ENCODE measurements around the gene SHLD2. TPM values are rescaled to one million over a fixed set of nuclear protein-coding genes. Genes with fewer than 3 reads are reported as not detected.
A peak's percentile ranks its signal among the peaks of the same experiment; 100 is the strongest.

The SHLD2 gene, protein sequence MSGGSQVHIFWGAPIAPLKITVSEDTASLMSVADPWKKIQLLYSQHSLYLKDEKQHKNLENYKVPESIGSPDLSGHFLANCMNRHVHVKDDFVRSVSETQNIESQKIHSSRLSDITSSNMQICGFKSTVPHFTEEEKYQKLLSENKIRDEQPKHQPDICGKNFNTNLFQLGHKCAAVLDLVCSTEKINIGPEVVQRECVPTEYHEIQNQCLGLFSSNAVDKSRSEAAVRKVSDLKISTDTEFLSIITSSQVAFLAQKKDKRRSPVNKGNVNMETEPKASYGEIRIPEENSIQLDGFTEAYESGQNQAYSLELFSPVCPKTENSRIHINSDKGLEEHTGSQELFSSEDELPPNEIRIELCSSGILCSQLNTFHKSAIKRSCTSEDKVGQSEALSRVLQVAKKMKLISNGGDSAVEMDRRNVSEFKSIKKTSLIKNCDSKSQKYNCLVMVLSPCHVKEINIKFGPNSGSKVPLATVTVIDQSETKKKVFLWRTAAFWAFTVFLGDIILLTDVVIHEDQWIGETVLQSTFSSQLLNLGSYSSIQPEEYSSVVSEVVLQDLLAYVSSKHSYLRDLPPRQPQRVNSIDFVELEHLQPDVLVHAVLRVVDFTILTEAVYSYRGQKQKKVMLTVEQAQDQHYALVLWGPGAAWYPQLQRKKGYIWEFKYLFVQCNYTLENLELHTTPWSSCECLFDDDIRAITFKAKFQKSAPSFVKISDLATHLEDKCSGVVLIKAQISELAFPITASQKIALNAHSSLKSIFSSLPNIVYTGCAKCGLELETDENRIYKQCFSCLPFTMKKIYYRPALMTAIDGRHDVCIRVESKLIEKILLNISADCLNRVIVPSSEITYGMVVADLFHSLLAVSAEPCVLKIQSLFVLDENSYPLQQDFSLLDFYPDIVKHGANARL
- total RNA-seq (2014; rRNA removed; shearing (Covaris generic)) (17.8 and 22.9 TPM in 2 replicates), polyA plus RNA-seq (2016; fragmentation: Nextera tagmentation; extraction: Ambion mirVana) (13.5 and 14.0 TPM in 2 replicates)

DNA sequence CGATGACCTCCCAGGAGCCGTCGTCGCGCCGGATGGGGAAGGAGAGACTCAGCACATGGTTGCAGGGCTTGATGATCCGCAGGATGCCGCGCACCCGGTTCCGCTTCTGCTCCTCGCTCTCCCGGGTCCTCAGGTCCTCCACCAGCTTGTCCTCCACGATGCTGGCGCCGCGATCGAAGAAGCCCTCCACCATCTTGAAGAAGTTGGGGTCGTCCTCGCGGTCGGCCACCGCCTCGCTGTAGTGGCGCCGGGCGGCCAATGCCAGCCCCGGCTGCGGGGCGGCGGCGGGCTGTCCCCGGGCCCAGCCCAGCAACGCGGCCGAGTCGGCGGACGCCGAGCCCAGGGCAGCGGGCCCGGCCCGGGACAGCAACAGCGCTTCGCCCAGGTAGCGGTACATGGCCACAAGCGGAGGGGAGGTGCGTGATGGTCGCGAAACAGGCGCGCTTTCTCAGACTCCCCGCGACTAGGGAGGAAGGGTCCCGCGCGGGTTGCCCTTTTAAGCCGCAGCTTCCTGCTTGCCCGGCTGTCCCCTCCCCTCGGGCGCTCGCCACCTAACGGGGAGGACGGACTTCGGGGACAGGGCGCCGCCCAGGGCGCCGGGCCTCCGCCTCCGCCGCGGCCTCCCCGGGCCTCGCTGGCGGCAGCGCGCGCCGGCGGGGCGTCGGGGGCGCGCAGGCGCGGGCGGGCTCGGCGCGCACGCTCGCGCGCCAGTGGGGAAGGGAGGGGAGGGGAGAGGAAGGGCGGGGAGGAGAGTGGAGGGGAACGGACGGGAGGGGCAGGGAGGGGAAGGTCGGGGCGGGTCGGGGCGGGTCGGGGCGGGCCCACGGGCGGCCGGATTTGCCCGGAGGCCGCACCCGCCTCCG, at the start of gene SHLD2, which contains the start of gene GLUD1:
Gene SHLD2, plus strand, starts transcription at position 834 of the 863 bp plus-strand sequence. CDS start 56,149 bp downstream, outside the sequence.
Gene GLUD1, minus strand, starts transcription at position 471 of the 863 bp plus-strand sequence. Its CDS starts 74 bp downstream, at position 397.
- no peak for TF ChIP-seq EZH2 (IDR thresholded peaks at IDR 0.05; ENCODE audit: insufficient read depth, poor library complexity, severe bottlenecking)
- H2AFZ ChIP-seq, result peak within 1 kb of the TSS; percentile 41
- no peaks in the 10 kb centered on the region for H3K9me3 ChIP-seq (ENCODE audit: low read depth)
- H3K9me2 ChIP-seq (ENCODE audit: insufficient read depth), result no peaks in the 10 kb centered on the region
- H3K27ac ChIP-seq, result peak within 1 kb of the TSS; percentile 93
- no peaks in the 10 kb centered on the region for H4K20me1 ChIP-seq (ENCODE audit: insufficient read depth)
- H3K27me3 ChIP-seq (replicated peaks; ENCODE audit: insufficient read depth), result no peaks in the 10 kb centered on the region
- peaks cover 13% of the 10 kb centered on the region; the same call in 1 of the 2 replicates for H3K36me3 ChIP-seq (ENCODE audit: low read depth)
- peaks cover 88% of the 10 kb centered on the region for H3K79me2 ChIP-seq (ENCODE audit: insufficient read depth)
- H3K4me2 ChIP-seq (ENCODE audit: unreplicated experiment), result peak within 1 kb of the TSS; percentile 93
- H3K9ac ChIP-seq, result peak within 1 kb of the TSS; percentile 93
- peaks cover 35% of the 10 kb centered on the region for H3K4me1 ChIP-seq (ENCODE audit: insufficient read depth)
- peaks cover 19% of the 10 kb centered on the region for H3F3A ChIP-seq (ENCODE audit: insufficient read depth)
- WGBS, 2 experiments (ENCODE audit: low coverage in 1 of 2, low lambda C conversion rate in 2 of 2, missing lambda C conversion rate in 2 of 2), result 1% methylated on average over 58 to 99 of the region's 111 CpGs
- in situ Hi-C loops (cut with MboI), result no loop called here
- peak; percentile 94 for DNase-seq
- H3K4me3 ChIP-seq, result peak within 1 kb of the TSS; percentile 90

DNA sequence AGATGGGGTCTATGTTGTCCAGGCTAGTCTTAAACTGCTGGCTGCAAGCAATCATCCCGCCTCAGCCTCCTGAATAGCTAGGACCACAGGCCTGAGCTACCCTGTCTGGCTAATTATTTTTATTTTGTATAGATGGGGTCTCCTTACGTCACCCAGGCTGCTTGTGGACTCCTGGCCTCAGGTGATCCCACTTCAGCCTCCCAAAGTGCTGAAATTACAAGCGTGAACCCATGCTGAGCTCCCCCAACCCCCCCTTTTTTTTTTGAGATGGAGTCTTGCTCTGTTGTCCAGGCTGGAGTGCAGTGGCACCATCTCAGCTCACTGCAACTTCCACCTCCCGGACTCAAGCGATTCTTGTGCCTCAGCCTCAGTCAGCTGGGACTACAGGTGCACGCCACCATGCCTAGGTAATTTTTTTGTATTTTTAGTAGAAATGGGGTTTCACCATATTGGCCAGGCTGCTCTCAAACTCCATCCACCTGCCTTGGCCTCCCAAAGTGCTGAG, 49.5 kb upstream of the SHLD2 start:
- no peaks in the 10 kb centered on the region for H3K9me3 ChIP-seq (ENCODE audit: low read depth)
- H2AFZ ChIP-seq, result no peak overlapping the region
- H3K27ac ChIP-seq, result no peak overlapping the region
- H3K4me3 ChIP-seq, result no peak overlapping the region
- no peaks in the 10 kb centered on the region for H3K9me2 ChIP-seq (ENCODE audit: insufficient read depth)
- no peaks in the 10 kb centered on the region for H3K4me1 ChIP-seq (ENCODE audit: insufficient read depth)
- no peaks in the 10 kb centered on the region; the same call in 1 of the 2 replicates for H3F3A ChIP-seq (ENCODE audit: insufficient read depth)
- no peak overlapping the region for H3K9ac ChIP-seq
- H3K27me3 ChIP-seq (replicated peaks; ENCODE audit: insufficient read depth), result no peaks in the 10 kb centered on the region
- in situ Hi-C loops (cut with MboI), result no loop called here
- no peak for TF ChIP-seq EZH2 (IDR thresholded peaks at IDR 0.05; ENCODE audit: insufficient read depth, poor library complexity, severe bottlenecking)
- TF ChIP-seq EZH2phosphoT487 (IDR thresholded peaks at IDR 0.05; ENCODE audit: insufficient read depth, low read depth), result no peak
- no peaks in the 10 kb centered on the region for H4K20me1 ChIP-seq (ENCODE audit: insufficient read depth)
- H3K4me2 ChIP-seq (ENCODE audit: unreplicated experiment), result no peak overlapping the region
- no peaks in the 10 kb centered on the region for H3K79me2 ChIP-seq (ENCODE audit: insufficient read depth)
- no peak for DNase-seq
- 86 to 90% methylated on average over 6 of the region's 6 CpGs for WGBS, 2 experiments (ENCODE audit: low coverage in 1 of 2, low lambda C conversion rate in 2 of 2, missing lambda C conversion rate in 2 of 2)
- peaks cover 27% of the 10 kb centered on the region for H3K36me3 ChIP-seq (ENCODE audit: low read depth)

DNA sequence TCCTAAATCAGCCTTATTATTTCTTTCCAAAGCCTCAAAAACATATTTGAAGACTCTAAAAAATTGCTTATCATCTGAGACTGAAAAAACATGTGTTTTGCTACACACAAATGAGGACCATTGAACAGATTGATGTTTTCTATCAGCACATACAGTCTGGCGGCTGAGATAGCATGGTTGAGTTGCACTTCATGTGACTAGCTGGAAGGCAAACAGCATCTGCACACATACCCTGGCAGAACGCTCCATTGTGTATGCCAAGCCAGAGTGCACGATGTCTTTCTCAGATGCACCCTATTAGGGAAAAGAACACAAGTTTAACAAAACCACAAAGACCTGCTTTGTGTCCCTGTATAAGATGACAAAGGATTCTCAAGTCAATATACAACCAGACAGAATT, 41.9 kb upstream of the SHLD2 start:
- Histone ChIP-seq H3K79me2 (ENCODE audit: insufficient read depth) (peaks cover 8% of the 10 kb centered on the region; the same call in 1 of the 2 replicates), H3K9ac (no peak overlapping the region), H3K9me3 (ENCODE audit: low read depth) (no peaks in the 10 kb centered on the region), H3K4me2 (ENCODE audit: unreplicated experiment) (no peak overlapping the region), H3K9me2 (ENCODE audit: insufficient read depth) (no peaks in the 10 kb centered on the region), H3K27ac (no peak overlapping the region), H3K36me3 (ENCODE audit: low read depth) (peaks cover 50% of the 10 kb centered on the region), H3K4me3 (no peak overlapping the region), H3F3A (ENCODE audit: insufficient read depth) (peaks cover 19% of the 10 kb centered on the region), H4K20me1 (ENCODE audit: insufficient read depth) (no peaks in the 10 kb centered on the region), H3K27me3 (replicated peaks; ENCODE audit: insufficient read depth) (no peaks in the 10 kb centered on the region), H2AFZ (no peak overlapping the region), H3K4me1 (ENCODE audit: insufficient read depth) (peaks cover 16% of the 10 kb centered on the region)
- TF ChIP-seq EZH2 (IDR thresholded peaks at IDR 0.05; ENCODE audit: insufficient read depth, poor library complexity, severe bottlenecking) (no peak), EZH2phosphoT487 (IDR thresholded peaks at IDR 0.05; ENCODE audit: insufficient read depth, low read depth) (no peak)
- no peak for DNase-seq
- in situ Hi-C loops (cut with MboI), result no loop called here
- 53 to 55% methylated on average over 3 of the region's 3 CpGs for WGBS, 2 experiments (ENCODE audit: low coverage in 1 of 2, low lambda C conversion rate in 2 of 2, missing lambda C conversion rate in 2 of 2)
